Measurements from ENCODE around the gene DCX.

The DCX gene

DNA sequence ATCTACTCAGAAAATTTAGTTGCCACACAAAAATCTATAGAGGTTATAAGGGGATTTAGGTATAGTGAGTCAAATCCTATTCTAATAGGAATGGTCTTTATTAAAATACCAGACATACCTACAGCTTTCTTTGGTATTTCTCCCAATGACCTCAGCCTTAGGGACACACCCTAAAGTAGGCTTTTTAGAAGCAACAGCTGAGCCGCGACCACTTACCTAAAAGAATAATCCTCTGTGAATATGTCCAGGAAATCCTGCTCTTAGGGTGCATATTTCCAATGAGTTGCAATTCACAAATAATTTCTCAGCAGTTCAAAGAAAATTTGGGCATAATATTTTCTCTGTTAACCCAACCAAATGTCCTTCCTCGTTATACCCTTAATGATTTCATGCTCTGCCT is 2.7 kb downstream of the DCX start:
- H3K4me1 ChIP-seq (ENCODE audit: control insufficient read depth, insufficient read depth, low read length), result peaks cover 20% of the 10 kb centered on the region
- no peaks in the 10 kb centered on the region for H3K36me3 ChIP-seq (ENCODE audit: control insufficient read depth, insufficient read depth, low read length)
- H3K9me3 ChIP-seq (ENCODE audit: control insufficient read depth, insufficient read depth, low read depth, low read length), result no peaks in the 10 kb centered on the region
- no peak overlapping the region for H3K9ac ChIP-seq (ENCODE audit: low read length)
- H3K27me3 ChIP-seq (ENCODE audit: control insufficient read depth, insufficient read depth, low read length), result peaks cover 5% of the 10 kb centered on the region; the same call in 1 of the 2 replicates
- no peak overlapping the region for H3K27ac ChIP-seq (ENCODE audit: low read depth, low read length)
- no peak overlapping the region for H3K4me3 ChIP-seq (ENCODE audit: low read depth, low read length)

DNA sequence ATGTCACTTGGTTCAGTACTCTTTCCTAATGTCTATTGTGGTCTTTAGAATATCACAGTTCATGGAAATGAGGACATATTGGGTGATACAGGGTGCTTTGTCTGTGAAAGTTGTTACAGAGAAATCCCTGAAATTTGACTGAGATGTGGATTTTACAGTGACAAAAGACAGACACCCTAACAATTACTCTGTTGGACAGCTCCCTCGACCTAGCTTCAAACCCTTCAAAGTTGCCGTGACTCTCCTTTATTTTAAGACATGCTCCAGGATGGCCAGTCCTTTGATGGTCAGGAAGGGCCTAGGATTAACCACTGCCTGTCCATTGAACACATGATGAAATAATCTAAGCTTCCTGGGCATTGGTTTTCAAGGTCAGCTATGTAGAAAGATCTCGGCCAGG is 4.0 kb downstream of the DCX start:
- no peak overlapping the region for H3K4me3 ChIP-seq (ENCODE audit: low read depth, low read length)
- no peaks in the 10 kb centered on the region for H3K9me3 ChIP-seq (ENCODE audit: control insufficient read depth, insufficient read depth, low read depth, low read length)

DNA sequence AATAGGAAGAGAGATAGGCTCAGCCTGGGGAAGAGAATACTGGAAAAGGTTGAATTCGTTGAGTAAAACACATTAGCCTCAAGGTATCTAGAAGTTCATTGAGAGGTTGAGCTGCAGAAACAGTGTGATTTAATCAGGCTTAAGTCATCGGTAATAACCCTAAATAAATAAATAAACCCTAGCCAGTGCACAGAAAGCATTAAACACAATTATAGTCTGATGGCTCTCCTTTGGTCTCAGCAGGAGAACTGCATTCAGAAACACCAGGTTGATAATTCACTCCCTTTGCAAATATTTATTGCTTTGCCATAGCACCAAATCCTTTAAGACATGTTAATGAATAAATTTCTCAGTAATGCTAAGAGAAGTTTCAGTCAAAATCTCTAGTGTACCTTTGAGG is 9.6 kb downstream of the DCX start:
- no peak overlapping the region for H3K9ac ChIP-seq (ENCODE audit: low read length)
- H3K4me3 ChIP-seq (ENCODE audit: low read depth, low read length), result no peak overlapping the region
- H3K27ac ChIP-seq (ENCODE audit: low read depth, low read length), result no peak overlapping the region
- H3K27me3 ChIP-seq (ENCODE audit: control insufficient read depth, insufficient read depth, low read length), result peaks cover 25% of the 10 kb centered on the region; the same call in 1 of the 2 replicates
- no peaks in the 10 kb centered on the region for H3K4me1 ChIP-seq (ENCODE audit: control insufficient read depth, insufficient read depth, low read length)
- no peaks in the 10 kb centered on the region for H3K9me3 ChIP-seq (ENCODE audit: control insufficient read depth, insufficient read depth, low read depth, low read length)
- no peaks in the 10 kb centered on the region for H3K36me3 ChIP-seq (ENCODE audit: control insufficient read depth, insufficient read depth, low read length)

More for the DNA sequence above, 4.0 kb downstream of the DCX start:
- Histone ChIP-seq H3K36me3 (ENCODE audit: control insufficient read depth, insufficient read depth, low read length) (no peaks in the 10 kb centered on the region), H3K9ac (ENCODE audit: low read length) (no peak overlapping the region), H3K27me3 (ENCODE audit: control insufficient read depth, insufficient read depth, low read length) (peaks cover 8% of the 10 kb centered on the region; the same call in 1 of the 2 replicates), H3K27ac (ENCODE audit: low read depth, low read length) (no peak overlapping the region), H3K4me1 (ENCODE audit: control insufficient read depth, insufficient read depth, low read length) (peaks cover 20% of the 10 kb centered on the region)

DNA sequence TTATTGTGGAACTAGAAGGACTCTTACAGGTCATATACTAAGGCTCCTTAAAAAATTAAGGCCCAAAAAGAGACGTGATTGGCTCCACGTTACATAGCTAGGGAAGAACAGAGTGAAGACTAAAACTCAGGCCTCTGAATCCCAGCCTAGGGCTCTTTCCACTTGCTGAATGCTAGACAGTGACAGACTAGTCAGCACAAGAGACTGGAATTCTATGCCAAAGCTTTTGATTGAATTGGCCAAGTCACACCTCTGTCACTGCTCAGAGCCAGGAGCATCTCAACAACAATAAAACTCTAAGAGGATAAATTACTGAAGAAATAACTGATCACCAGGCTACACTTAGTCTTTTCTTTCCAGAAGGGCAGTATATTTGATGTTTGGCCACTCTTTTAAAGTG is 16.8 kb downstream of the DCX start:
- Histone ChIP-seq H3K9me3 (ENCODE audit: control insufficient read depth, insufficient read depth, low read depth, low read length) (no peaks in the 10 kb centered on the region), H3K4me1 (ENCODE audit: control insufficient read depth, insufficient read depth, low read length) (no peaks in the 10 kb centered on the region), H3K9ac (ENCODE audit: low read length) (no peak overlapping the region), H3K36me3 (ENCODE audit: control insufficient read depth, insufficient read depth, low read length) (no peaks in the 10 kb centered on the region), H3K27me3 (ENCODE audit: control insufficient read depth, insufficient read depth, low read length) (peaks cover 16% of the 10 kb centered on the region; the same call in 1 of the 2 replicates), H3K27ac (ENCODE audit: low read depth, low read length) (no peak overlapping the region), H3K4me3 (ENCODE audit: low read depth, low read length) (no peak overlapping the region)

- no peaks in the 10 kb centered on the region for H3K4me1 ChIP-seq (ENCODE audit: control insufficient read depth, insufficient read depth, low read length)
- H3K27me3 ChIP-seq (ENCODE audit: control insufficient read depth, insufficient read depth, low read length), result peaks cover 12% of the 10 kb centered on the region; the same call in 1 of the 2 replicates
- H3K9me3 ChIP-seq (ENCODE audit: control insufficient read depth, insufficient read depth, low read depth, low read length), result no peaks in the 10 kb centered on the region
- no peak overlapping the region for H3K4me3 ChIP-seq (ENCODE audit: low read depth, low read length)
- no peaks in the 10 kb centered on the region for H3K36me3 ChIP-seq (ENCODE audit: control insufficient read depth, insufficient read depth, low read length)
- H3K27ac ChIP-seq (ENCODE audit: low read depth, low read length), result no peak overlapping the region
- no peak overlapping the region for H3K9ac ChIP-seq (ENCODE audit: low read length)
These were observed 17.4 kb downstream of the DCX start for GRCh38 chrX:111394569-111394968.

GRCh38 chrX:111387470-111388070 is 24.4 kb downstream of the DCX start:
- Histone ChIP-seq H3K4me3 (ENCODE audit: low read depth, low read length) (no peak overlapping the region), H3K9ac (ENCODE audit: low read length) (no peak overlapping the region), H3K4me1 (ENCODE audit: control insufficient read depth, insufficient read depth, low read length) (peaks cover 18% of the 10 kb centered on the region), H3K9me3 (ENCODE audit: control insufficient read depth, insufficient read depth, low read depth, low read length) (no peaks in the 10 kb centered on the region), H3K27me3 (ENCODE audit: control insufficient read depth, insufficient read depth, low read length) (peaks cover 25% of the 10 kb centered on the region; the same call in 1 of the 2 replicates), H3K27ac (ENCODE audit: low read depth, low read length) (no peak overlapping the region), H3K36me3 (ENCODE audit: control insufficient read depth, insufficient read depth, low read length) (no peaks in the 10 kb centered on the region)

GRCh38 chrX:111386615-111387233 is 25.3 kb downstream of the DCX start:
- Histone ChIP-seq H3K36me3 (ENCODE audit: control insufficient read depth, insufficient read depth, low read length) (no peaks in the 10 kb centered on the region), H3K9me3 (ENCODE audit: control insufficient read depth, insufficient read depth, low read depth, low read length) (no peaks in the 10 kb centered on the region)

GRCh38 chrX:111386077-111386476 is 25.9 kb downstream of the DCX start:
- no peak overlapping the region for H3K4me3 ChIP-seq (ENCODE audit: low read depth, low read length)
- no peak overlapping the region for H3K27ac ChIP-seq (ENCODE audit: low read depth, low read length)
- H3K9ac ChIP-seq (ENCODE audit: low read length), result no peak overlapping the region
- peaks cover 28% of the 10 kb centered on the region; the same call in 1 of the 2 replicates for H3K27me3 ChIP-seq (ENCODE audit: control insufficient read depth, insufficient read depth, low read length)
- peaks cover 18% of the 10 kb centered on the region for H3K4me1 ChIP-seq (ENCODE audit: control insufficient read depth, insufficient read depth, low read length)
- no peaks in the 10 kb centered on the region for H3K9me3 ChIP-seq (ENCODE audit: control insufficient read depth, insufficient read depth, low read depth, low read length)
- H3K36me3 ChIP-seq (ENCODE audit: control insufficient read depth, insufficient read depth, low read length), result no peaks in the 10 kb centered on the region

More at GRCh38 chrX:111386615-111387233, 25.3 kb downstream of the DCX start:
- Histone ChIP-seq H3K9ac (ENCODE audit: low read length) (no peak overlapping the region), H3K27me3 (ENCODE audit: control insufficient read depth, insufficient read depth, low read length) (peaks cover 32% of the 10 kb centered on the region; the same call in 1 of the 2 replicates), H3K4me3 (ENCODE audit: low read depth, low read length) (no peak overlapping the region), H3K27ac (ENCODE audit: low read depth, low read length) (no peak overlapping the region), H3K4me1 (ENCODE audit: control insufficient read depth, insufficient read depth, low read length) (peaks cover 18% of the 10 kb centered on the region)

DNA sequence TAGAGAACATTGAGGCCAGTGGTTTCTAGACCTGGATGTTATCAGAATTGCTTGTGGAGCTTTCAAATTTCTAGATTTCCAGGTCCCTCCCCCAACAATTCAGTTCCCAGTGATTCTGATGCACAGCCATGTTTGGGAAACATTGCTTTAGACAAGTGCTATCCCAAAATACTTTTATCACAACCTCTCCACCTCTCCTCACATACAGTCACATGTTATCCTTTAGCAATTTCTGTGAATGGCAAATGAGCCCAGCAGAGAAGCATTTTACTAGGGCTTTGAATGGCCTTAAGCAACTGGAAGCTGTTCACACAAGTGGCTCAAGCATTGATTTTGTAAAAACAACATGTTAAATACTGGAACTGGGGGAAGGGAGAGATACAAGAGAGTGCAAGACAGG is 29.7 kb downstream of the DCX start:
- Histone ChIP-seq H3K4me1 (ENCODE audit: control insufficient read depth, insufficient read depth, low read length) (peaks cover 13% of the 10 kb centered on the region), H3K27ac (ENCODE audit: low read depth, low read length) (no peak overlapping the region), H3K4me3 (ENCODE audit: low read depth, low read length) (no peak overlapping the region), H3K9ac (ENCODE audit: low read length) (no peak overlapping the region), H3K36me3 (ENCODE audit: control insufficient read depth, insufficient read depth, low read length) (no peaks in the 10 kb centered on the region), H3K27me3 (ENCODE audit: control insufficient read depth, insufficient read depth, low read length) (peaks cover 29% of the 10 kb centered on the region; the same call in 1 of the 2 replicates), H3K9me3 (ENCODE audit: control insufficient read depth, insufficient read depth, low read depth, low read length) (no peaks in the 10 kb centered on the region)

DNA sequence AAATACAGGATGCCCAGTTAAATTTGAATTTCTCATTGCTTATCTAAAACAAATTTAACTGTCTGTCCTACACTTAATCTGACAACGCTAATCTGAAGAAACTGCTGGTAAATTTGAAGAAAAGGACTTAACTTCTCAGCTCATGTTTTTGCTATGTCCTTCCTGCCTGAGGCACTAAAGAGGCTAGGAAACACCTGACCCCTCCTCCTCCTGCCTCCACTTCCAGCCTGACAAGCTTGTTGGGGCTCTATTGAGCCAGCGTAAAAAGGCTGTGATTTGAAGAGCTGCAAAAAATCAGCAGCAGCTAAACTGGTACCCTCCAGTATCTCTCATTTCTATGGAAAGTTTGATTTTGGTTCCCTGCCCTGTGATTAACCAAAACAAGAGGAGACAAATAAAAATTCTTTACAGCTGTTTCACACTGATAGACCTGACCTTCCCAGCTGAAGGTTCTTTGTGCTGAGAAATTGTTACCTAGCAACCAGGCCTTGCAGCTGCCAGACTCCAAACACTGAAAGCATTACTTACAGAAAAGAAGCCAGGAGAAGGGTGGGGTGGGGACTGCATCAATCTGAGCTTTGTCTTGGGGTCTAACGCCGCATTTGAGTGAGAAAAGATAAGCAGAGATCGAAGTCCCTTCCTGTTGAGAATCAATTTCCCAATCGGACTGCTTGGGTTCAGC is 35.0 kb downstream of the DCX start:
- Histone ChIP-seq H3K4me1 (ENCODE audit: control insufficient read depth, insufficient read depth, low read length) (peaks cover 19% of the 10 kb centered on the region), H3K27ac (ENCODE audit: low read depth, low read length) (no peak overlapping the region; the same call in 1 of the 2 replicates), H3K27me3 (ENCODE audit: control insufficient read depth, insufficient read depth, low read length) (peaks cover 17% of the 10 kb centered on the region; the same call in 1 of the 2 replicates), H3K4me3 (ENCODE audit: low read depth, low read length) (no peak overlapping the region), H3K9ac (ENCODE audit: low read length) (no peak overlapping the region), H3K9me3 (ENCODE audit: control insufficient read depth, insufficient read depth, low read depth, low read length) (no peaks in the 10 kb centered on the region), H3K36me3 (ENCODE audit: control insufficient read depth, insufficient read depth, low read length) (no peaks in the 10 kb centered on the region)

DNA sequence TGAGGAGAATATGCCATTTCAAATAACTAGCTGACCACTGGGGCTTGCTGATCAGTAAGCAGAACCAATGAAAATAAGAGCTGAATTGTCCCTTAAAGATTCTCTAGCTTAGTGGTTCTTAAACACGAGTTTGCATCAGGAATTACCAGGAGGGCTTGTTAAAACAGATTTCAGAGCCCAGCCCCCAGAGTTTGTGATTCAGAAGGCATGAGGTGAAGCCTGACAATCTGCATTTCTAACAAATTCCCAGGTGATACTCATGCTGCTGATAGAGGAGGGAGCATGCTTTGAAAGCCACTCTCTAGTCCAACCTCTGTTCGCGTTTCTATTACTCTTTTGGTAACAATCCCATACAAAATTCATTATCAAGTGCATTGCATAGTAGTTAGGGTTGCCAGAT is 35.5 kb downstream of the DCX start:
- H3K27ac ChIP-seq (ENCODE audit: low read depth, low read length), result no peak overlapping the region; the same call in 1 of the 2 replicates
- H3K9me3 ChIP-seq (ENCODE audit: control insufficient read depth, insufficient read depth, low read depth, low read length), result no peaks in the 10 kb centered on the region
- H3K4me1 ChIP-seq (ENCODE audit: control insufficient read depth, insufficient read depth, low read length), result peaks cover 19% of the 10 kb centered on the region
- H3K4me3 ChIP-seq (ENCODE audit: low read depth, low read length), result no peak overlapping the region
- no peak overlapping the region for H3K9ac ChIP-seq (ENCODE audit: low read length)
- no peaks in the 10 kb centered on the region for H3K36me3 ChIP-seq (ENCODE audit: control insufficient read depth, insufficient read depth, low read length)
- peaks cover 17% of the 10 kb centered on the region; the same call in 1 of the 2 replicates for H3K27me3 ChIP-seq (ENCODE audit: control insufficient read depth, insufficient read depth, low read length)

Data from HUES6 (cell line).